GM19193 (cell line): ENCODE measurements around the gene PDGFD.

Experiments used
- POLR2A ChIP-seq: IDR thresholded peaks from 4 replicates; pipeline ENCODE4 v1.6.1; 2011; ENCODE audit not compliant: insufficient read depth, insufficient read length; ENCODE audit errors: extremely low read depth

PDGFD gene

GRCh38 chr11:104164028-104164520 is at the start of gene PDGFD:
PDGFD (minus strand) TSS chr11:104164147.
- no peak for TF ChIP-seq POLR2A

- no peak for TF ChIP-seq POLR2A
Measured at GRCh38 chr11:104206936-104207335, 43.0 kb upstream of the PDGFD start.

GRCh38 chr11:104205838-104206237 is 41.9 kb upstream of the PDGFD start:
- TF ChIP-seq POLR2A, result no peak

GRCh38 chr11:104200688-104201087 is 36.7 kb upstream of the PDGFD start:
- no peak for TF ChIP-seq POLR2A

- TF ChIP-seq POLR2A, result no peak
Measured at GRCh38 chr11:104199053-104199452, 35.1 kb upstream of the PDGFD start.

GRCh38 chr11:104198576-104198975 is 34.6 kb upstream of the PDGFD start:
- TF ChIP-seq POLR2A, result no peak

GRCh38 chr11:104191124-104191523 is 27.2 kb upstream of the PDGFD start:
- TF ChIP-seq POLR2A, result no peak

GRCh38 chr11:104183593-104183992 is 19.6 kb upstream of the PDGFD start:
- TF ChIP-seq POLR2A, result no peak

GRCh38 chr11:104175769-104176168 is 11.8 kb upstream of the PDGFD start:
- TF ChIP-seq POLR2A, result no peak

- no peak for TF ChIP-seq POLR2A
Measured at GRCh38 chr11:104169091-104169490, 5.1 kb upstream of the PDGFD start.

GRCh38 chr11:104165014-104165413 is 1.1 kb upstream of the PDGFD start:
- TF ChIP-seq POLR2A, result no peak

GRCh38 chr11:104163100-104164027 is 583 bp downstream of the PDGFD start:
- no peak for TF ChIP-seq POLR2A

GRCh38 chr11:104161751-104162450 is 2.0 kb downstream of the PDGFD start:
- TF ChIP-seq POLR2A, result no peak

GRCh38 chr11:104159356-104159755 is 4.6 kb downstream of the PDGFD start:
- TF ChIP-seq POLR2A, result no peak

- TF ChIP-seq POLR2A, result no peak
Measured at GRCh38 chr11:104155375-104155774, 8.6 kb downstream of the PDGFD start.

GRCh38 chr11:104154296-104154695 is 9.7 kb downstream of the PDGFD start:
- TF ChIP-seq POLR2A, result no peak
